OCI-LY7 (cell line): ENCODE results near the gene MAP3K7. TPM values are rescaled to one million over a fixed set of nuclear protein-coding genes. Genes with fewer than 3 reads are reported as not detected.

Source experiments
- BruUV-seq: library from RNA; stranded (reverse); fragments of 400-500 nt; replicated peaks from 2 replicates; lab custom pipeline; 2021; lab: Mats Ljungman, UMichigan
- CTCF ChIA-PET: fragments of 300-600 bp; sonication (Branson Sonifier 250); formaldehyde crosslinking; loops from one replicate; lab custom pipeline; 2022; ENCODE audit warnings: antibody characterized with exemption; ENCODE audit not compliant: unreplicated experiment; lab: Charles Lee
- POLR2A ChIA-PET: fragments of 300-600 bp; sonication (Branson Sonifier 250); formaldehyde crosslinking; loops from one replicate; lab custom pipeline; 2022; ENCODE audit warnings: antibody characterized with exemption; lab: Charles Lee
- DNase-seq: peaks from one replicate; pipeline ENCODE4 v3.0.0-alpha.2; 2015; ENCODE audit warnings: low spot score
- H2AFZ ChIP-seq: fragments of 200-600 bp; sonication (generic), shearing (Covaris generic); 2 replicates; pipeline ENCODE4 v1.6.1; 2014; ENCODE audit warnings: mild to moderate bottlenecking, antibody characterized with exemption, low read length, moderate library complexity
- H3K27ac ChIP-seq: fragments of 200-600 bp; sonication (generic); 2 replicates; pipeline ENCODE4 v1.5.1; 2014; ENCODE audit warnings: mixed run types, low read depth, mild to moderate bottlenecking, moderate library complexity, low read length, inconsistent platforms; ENCODE audit not compliant: poor library complexity, severe bottlenecking
- H3K36me3 ChIP-seq: fragments of 200-600 bp; sonication (generic); 2 replicates; pipeline ENCODE4 v1.6.1; 2014; ENCODE audit warnings: mild to moderate bottlenecking, antibody characterized with exemption, low read length, moderate library complexity, mixed read lengths; ENCODE audit not compliant: insufficient read depth
- H3K4me1 ChIP-seq: fragments of 200-600 bp; sonication (generic); 2 replicates; pipeline ENCODE4 v1.5.1; 2014; ENCODE audit warnings: mild to moderate bottlenecking, low read length; ENCODE audit not compliant: insufficient read depth, poor library complexity, severe bottlenecking
- H3K4me2 ChIP-seq: fragments of 200-600 bp; sonication (generic); 2 replicates; pipeline ENCODE4 v1.6.1; 2014; ENCODE audit warnings: mild to moderate bottlenecking, low read length
- H3K4me3 ChIP-seq: fragments of 200-600 bp; sonication (generic); 2 replicates; pipeline ENCODE4 v1.5.1; 2014; ENCODE audit warnings: mild to moderate bottlenecking, low read depth, low read length; ENCODE audit not compliant: poor library complexity, severe bottlenecking
- H3K79me2 ChIP-seq: fragments of 200-600 bp; sonication (generic); 2 replicates; pipeline ENCODE4 v1.6.1; 2016; ENCODE audit warnings: low read depth, mild to moderate bottlenecking, low read length, moderate library complexity, mixed read lengths; ENCODE audit not compliant: insufficient read depth
- H3K9me2 ChIP-seq: fragments of 200-600 bp; sonication (generic); 2 replicates; pipeline ENCODE4 v1.6.1; 2016; ENCODE audit warnings: mild to moderate bottlenecking, low read length, mixed read lengths; ENCODE audit not compliant: insufficient read depth
- H3K9me3 ChIP-seq: fragments of 200-600 bp; sonication (generic); 2 replicates; pipeline ENCODE4 v1.6.1; 2014; ENCODE audit warnings: mild to moderate bottlenecking, mixed run types, low read length, mixed read lengths
- H4K20me1 ChIP-seq: fragments of 200-600 bp; sonication (generic); 2 replicates; pipeline ENCODE4 v1.6.1; 2014; ENCODE audit warnings: mild to moderate bottlenecking, antibody characterized with exemption, low read length, moderate library complexity, mixed read lengths; ENCODE audit not compliant: insufficient read depth
- EZH2phosphoT487 ChIP-seq: fragments of 200-600 bp; sonication (generic); IDR thresholded peaks from 2 replicates; pipeline ENCODE4 v1.6.1; 2018; ENCODE audit warnings: low read depth, borderline replicate concordance, mild to moderate bottlenecking, mixed run types, antibody characterized with exemption, low read length, moderate library complexity, mixed read lengths
- intact Hi-C: fragments of 100-400 bp; cut with micrococcal nuclease; formaldehyde crosslinking; loops from one replicate; pipeline ENCODE4 v1.10.0; 2022; ENCODE audit not compliant: unreplicated experiment
- total RNA-seq, 2 experiments: library from RNA; depleted of rRNA in 1 of 2; stranded (reverse); fragments of >200 nt in 1 of 2; shearing (Covaris generic) in 1 of 2; gene quantifications; 2 replicates each; pipeline ENCODE4 v1.2.3, GENCODE V29; 2014 to 2022
- TF ChIP-seq, protein P1 (sequence below): fragments of 200-600 bp; sonication (generic); conservative IDR thresholded peaks from 2 replicates; pipeline ENCODE4 v1.5.1; 2014; ENCODE audit warnings: mild to moderate bottlenecking, antibody characterized with exemption, low read length, moderate library complexity, mixed read lengths

Gene MAP3K7
- total RNA-seq, 2 experiments from 2014 or later: 29.5 to 45.7 TPM

GRCh38 chr6:90583179-90583835 is 3.6 kb downstream of the MAP3K7 start:
- BruUV-seq: no TSS peak
- DNase-seq: no peak
- CTCF ChIA-PET: no interaction called here
- intact Hi-C loops: no loop called here
- Histone ChIP-seq H3K4me2 (peak overlapping the region; percentile 29; the same call in 1 of the 2 replicates), H4K20me1 (peaks cover 17% of the 10 kb centered on the region; the same call in 1 of the 2 replicates), H3K9me3 (no peaks in the 10 kb centered on the region), H3K27ac (no peak overlapping the region), H3K36me3 (peaks cover 8% of the 10 kb centered on the region; the same call in 1 of the 2 replicates), H3K9me2 (no peaks in the 10 kb centered on the region), H3K4me1 (peaks cover 29% of the 10 kb centered on the region), H3K79me2 (peaks cover 85% of the 10 kb centered on the region), H2AFZ (no peak overlapping the region), H3K4me3 (no peak overlapping the region)
- TF ChIP-seq, protein P1, sequence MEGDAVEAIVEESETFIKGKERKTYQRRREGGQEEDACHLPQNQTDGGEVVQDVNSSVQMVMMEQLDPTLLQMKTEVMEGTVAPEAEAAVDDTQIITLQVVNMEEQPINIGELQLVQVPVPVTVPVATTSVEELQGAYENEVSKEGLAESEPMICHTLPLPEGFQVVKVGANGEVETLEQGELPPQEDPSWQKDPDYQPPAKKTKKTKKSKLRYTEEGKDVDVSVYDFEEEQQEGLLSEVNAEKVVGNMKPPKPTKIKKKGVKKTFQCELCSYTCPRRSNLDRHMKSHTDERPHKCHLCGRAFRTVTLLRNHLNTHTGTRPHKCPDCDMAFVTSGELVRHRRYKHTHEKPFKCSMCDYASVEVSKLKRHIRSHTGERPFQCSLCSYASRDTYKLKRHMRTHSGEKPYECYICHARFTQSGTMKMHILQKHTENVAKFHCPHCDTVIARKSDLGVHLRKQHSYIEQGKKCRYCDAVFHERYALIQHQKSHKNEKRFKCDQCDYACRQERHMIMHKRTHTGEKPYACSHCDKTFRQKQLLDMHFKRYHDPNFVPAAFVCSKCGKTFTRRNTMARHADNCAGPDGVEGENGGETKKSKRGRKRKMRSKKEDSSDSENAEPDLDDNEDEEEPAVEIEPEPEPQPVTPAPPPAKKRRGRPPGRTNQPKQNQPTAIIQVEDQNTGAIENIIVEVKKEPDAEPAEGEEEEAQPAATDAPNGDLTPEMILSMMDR: no peak
- TF ChIP-seq EZH2phosphoT487: no peak
- POLR2A ChIA-PET: interaction anchor here (0.6 to 0.7 kb wide), 2 partner anchors 640 to 1198 kb away, joined by 3 to 6 read pairs; no protein-coding TSS in a partner anchor

DNA sequence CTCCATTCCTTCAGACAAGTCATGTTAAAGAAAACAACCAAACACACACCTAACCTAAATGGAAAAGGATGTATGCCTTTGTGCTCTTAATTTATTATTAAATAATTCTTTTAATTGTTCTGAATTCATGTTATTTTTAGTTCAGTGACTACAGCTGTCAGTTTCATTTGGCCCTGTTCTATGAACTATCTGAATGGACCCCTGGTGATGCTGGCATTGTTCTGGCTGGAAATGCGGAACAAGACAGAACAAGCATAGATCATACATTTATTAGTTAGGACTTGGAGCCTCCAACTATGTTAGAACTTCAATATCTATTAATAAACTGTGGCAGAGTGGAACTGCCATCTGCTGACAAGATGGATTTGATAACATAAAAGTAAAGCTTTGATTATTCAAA is 5.7 kb downstream of the MAP3K7 start:
- Histone ChIP-seq H2AFZ (no peak overlapping the region), H3K36me3 (peaks cover 23% of the 10 kb centered on the region; the same call in 1 of the 2 replicates), H3K9me3 (no peaks in the 10 kb centered on the region), H3K9me2 (no peaks in the 10 kb centered on the region), H3K4me3 (no peak overlapping the region), H3K27ac (no peak overlapping the region), H3K79me2 (peaks cover 83% of the 10 kb centered on the region), H3K4me2 (no peak overlapping the region), H3K4me1 (peaks cover 23% of the 10 kb centered on the region), H4K20me1 (peaks cover 17% of the 10 kb centered on the region; the same call in 1 of the 2 replicates)
- TF ChIP-seq EZH2phosphoT487: no peak
- TF ChIP-seq, protein P1: no peak
- intact Hi-C loops: no loop called here
- no peak for DNase-seq
- POLR2A ChIA-PET: interaction anchor here (0.6 to 1.6 kb wide), 3 partner anchors 11 to 722 kb away, joined by 5 to 11 read pairs (median 6); no protein-coding TSS in a partner anchor
- BruUV-seq: no TSS peak
- CTCF ChIA-PET: interaction anchor here (1.0 kb wide), 1 partner anchor 11 kb away, joined by 3 read pairs; no protein-coding TSS in a partner anchor
